Keratinocyte (primary cell): ENCODE results near the gene NF1. TPM values are rescaled to one million over a fixed set of nuclear protein-coding genes. Genes with fewer than 3 reads are reported as not detected.

Experiments
- DNase-seq: peaks from one replicate; pipeline ENCODE4 v3.0.0-alpha.2; 2011; ENCODE audit warnings: low read depth, missing footprints, low spot score
- FAIRE-seq: peaks from 2 replicates; lab custom pipeline; 2011; peaks lifted over from hg19 to GRCh38; lab: Jason Lieb, UNC
- H2AFZ ChIP-seq: 2 replicates; pipeline ENCODE4 v1.6.0; 2012; ENCODE audit warnings: low read length, control low read depth, inconsistent platforms; ENCODE audit not compliant: control insufficient read depth
- H3K27ac ChIP-seq: 2 replicates; pipeline ENCODE4 v1.5.1; 2011; ENCODE audit warnings: low read length; ENCODE audit not compliant: control insufficient read depth, insufficient read depth
- H3K27me3 ChIP-seq: 3 replicates; pipeline ENCODE4 v1.6.0; 2011; ENCODE audit warnings: low read length; ENCODE audit not compliant: control insufficient read depth, insufficient read depth; ENCODE audit errors: extremely low read depth
- H3K36me3 ChIP-seq, 2 experiments: 2 replicates in 1 of 2; 3 replicates in 1 of 2; pipeline ENCODE4 v1.5.1; 2011; ENCODE audit warnings: low read length in 2 of 2, mild to moderate bottlenecking in 1 of 2; ENCODE audit not compliant: control insufficient read depth in 2 of 2, insufficient read depth in 2 of 2; ENCODE audit errors: extremely low read depth in 1 of 2
- H3K4me1 ChIP-seq: 3 replicates; pipeline ENCODE4 v1.5.1; 2011; ENCODE audit warnings: low read length; ENCODE audit not compliant: control insufficient read depth, insufficient read depth; ENCODE audit errors: extremely low read depth
- H3K4me2 ChIP-seq: 3 replicates; pipeline ENCODE4 v1.6.0; 2011; ENCODE audit warnings: low read depth, low read length; ENCODE audit not compliant: control insufficient read depth, insufficient read depth; ENCODE audit errors: extremely low read depth
- H3K4me3 ChIP-seq, 3 experiments: fragments of 200-600 bp in 1 of 3; sonication (generic) in 1 of 3; 2 replicates in 2 of 3; 3 replicates in 1 of 3; pipeline ENCODE4 v1.5.1; 2011 to 2016; ENCODE audit warnings: low read length in 3 of 3, mild to moderate bottlenecking in 3 of 3, control low read depth in 2 of 3, inconsistent platforms in 1 of 3, low read depth in 1 of 3, mixed read lengths in 1 of 3, mixed run types in 1 of 3, moderate library complexity in 1 of 3; ENCODE audit not compliant: control insufficient read depth in 2 of 3, insufficient read depth in 2 of 3; ENCODE audit errors: extremely low read depth in 1 of 3
- H3K79me2 ChIP-seq: 2 replicates; pipeline ENCODE4 v1.6.0; 2012; ENCODE audit warnings: low read length; ENCODE audit not compliant: control insufficient read depth, insufficient read depth
- H3K9ac ChIP-seq: 3 replicates; pipeline ENCODE4 v1.6.0; 2011; ENCODE audit warnings: low read length; ENCODE audit not compliant: control insufficient read depth, insufficient read depth; ENCODE audit errors: extremely low read depth
- H3K9me1 ChIP-seq: 3 replicates; pipeline ENCODE4 v1.6.0; 2011; ENCODE audit warnings: low read length; ENCODE audit not compliant: control insufficient read depth, insufficient read depth; ENCODE audit errors: extremely low read depth
- H3K9me3 ChIP-seq: 2 replicates; pipeline ENCODE4 v1.5.1; 2012; ENCODE audit warnings: low read depth, low read length; ENCODE audit not compliant: control insufficient read depth
- H4K20me1 ChIP-seq: 3 replicates; pipeline ENCODE4 v1.6.0; 2011; ENCODE audit warnings: low read length; ENCODE audit not compliant: control insufficient read depth, insufficient read depth; ENCODE audit errors: extremely low read depth
- CTCF ChIP-seq, 3 experiments: IDR thresholded peaks in 1 of 3; conservative IDR thresholded peaks in 1 of 3; optimal IDR thresholded peaks in 1 of 3; 2 replicates in 2 of 3; 3 replicates in 1 of 3; pipeline versions ENCODE3 to v1.5.1; 2011; ENCODE audit warnings: low read length in 3 of 3, mild to moderate bottlenecking in 3 of 3, moderate library complexity in 2 of 3, control low read depth in 1 of 3, inconsistent platforms in 1 of 3; ENCODE audit not compliant: insufficient read depth in 2 of 3; ENCODE audit errors: extremely low read depth in 1 of 3
- EZH2 ChIP-seq: IDR thresholded peaks from one replicate; pipeline ENCODE4 v1.6.1; 2012; ENCODE audit warnings: inconsistent platforms, mild to moderate bottlenecking, low read length, moderate library complexity
- dilution Hi-C: fragments of 300-500 bp; cut with MboI; formaldehyde crosslinking; loops from one replicate; pipeline ENCODE4 v1.7.0; 2020; ENCODE audit warnings: low sequenced_read_pairs; ENCODE audit not compliant: extremely low pct_ligation_motif_present
- polyA plus RNA-seq, 5 experiments: library from polyadenylated mRNA; depleted of rRNA in 3 of 5; stranded (reverse) in 3 of 5; stranded (forward) in 1 of 5; unstranded in 1 of 5; fragments of >200 nt; gene quantifications; 1 replicate in 1 of 5; 2 replicates in 3 of 5; 3 replicates in 1 of 5; pipeline versions ENCODE4 v1.2.1 to v1.2.3, GENCODE V29; 2011 to 2012; ENCODE audit warnings: missing spikeins in 2 of 5, low read depth in 1 of 5, low replicate concordance in 1 of 5

Gene NF1
- polyA plus RNA-seq, 1 donor (not counting 4 experiments of a cell fraction or from before 2014, with no cell fraction given) = 26.7 TPM

GRCh38 chr17:31415004-31415454 lies 320.3 kb downstream of the NF1 start:
- H3K4me2 ChIP-seq = no peak overlapping the region
- FAIRE-seq = no peak
- H3K79me2 ChIP-seq = no peaks in the 10 kb centered on the region
- H3K27ac ChIP-seq = no peak overlapping the region
- no peak overlapping the region for H3K4me3 ChIP-seq
- peaks cover 15% of the 10 kb centered on the region for H3K27me3 ChIP-seq
- no peak for DNase-seq
- dilution Hi-C loops = no loop called here
- H2AFZ ChIP-seq = no peak overlapping the region
- H3K9me1 ChIP-seq = no peaks in the 10 kb centered on the region
- H4K20me1 ChIP-seq = no peaks in the 10 kb centered on the region
- H3K9ac ChIP-seq = no peak overlapping the region
- H3K4me1 ChIP-seq = no peaks in the 10 kb centered on the region
- no peaks in the 10 kb centered on the region for H3K36me3 ChIP-seq
- no peaks in the 10 kb centered on the region for H3K9me3 ChIP-seq
- TF ChIP-seq CTCF (optimal IDR thresholded peaks at IDR 0.05 in 1 of 3, IDR thresholded peaks at IDR 0.05 in 1 of 3, conservative IDR thresholded peaks at IDR 0.05 in 1 of 3; ENCODE audit: extremely low read depth in 1 of 3, insufficient read depth in 2 of 3, low read length in 3 of 3) (peak in 1 of 3 experiments; percentile 3), EZH2 (no peak)

GRCh38 chr17:31415640-31416502 lies 321.1 kb downstream of the NF1 start:
- Histone ChIP-seq H3K27me3 (peaks cover 15% of the 10 kb centered on the region), H3K4me2 (no peak overlapping the region), H4K20me1 (no peaks in the 10 kb centered on the region), H3K27ac (no peak overlapping the region), H3K9me3 (no peaks in the 10 kb centered on the region), H3K9ac (no peak overlapping the region), H3K9me1 (no peaks in the 10 kb centered on the region), H3K4me3 (no peak overlapping the region), H2AFZ (no peak overlapping the region), H3K4me1 (no peaks in the 10 kb centered on the region), H3K36me3 (no peaks in the 10 kb centered on the region), H3K79me2 (no peaks in the 10 kb centered on the region)
- no peak for TF ChIP-seq CTCF (optimal IDR thresholded peaks at IDR 0.05 in 1 of 3, IDR thresholded peaks at IDR 0.05 in 1 of 3, conservative IDR thresholded peaks at IDR 0.05 in 1 of 3; ENCODE audit: extremely low read depth in 1 of 3, insufficient read depth in 2 of 3, low read length in 3 of 3)
- TF ChIP-seq EZH2 = no peak
- FAIRE-seq (no peak), DNase-seq (no peak)
- dilution Hi-C loops = no loop called here
